ENCODE measurements around the gene MLPH. TPM values are rescaled to one million over a fixed set of nuclear protein-coding genes. Genes with fewer than 3 reads are reported as not detected.
"Not testable (repeated sequence)": the region's sequence is repeated elsewhere in the genome, so short reads cannot be mapped to it uniquely, and the experiment has no call there.

The MLPH gene
- total RNA-seq, 1 experiment from 2014 or later = 7.7 TPM

DNA sequence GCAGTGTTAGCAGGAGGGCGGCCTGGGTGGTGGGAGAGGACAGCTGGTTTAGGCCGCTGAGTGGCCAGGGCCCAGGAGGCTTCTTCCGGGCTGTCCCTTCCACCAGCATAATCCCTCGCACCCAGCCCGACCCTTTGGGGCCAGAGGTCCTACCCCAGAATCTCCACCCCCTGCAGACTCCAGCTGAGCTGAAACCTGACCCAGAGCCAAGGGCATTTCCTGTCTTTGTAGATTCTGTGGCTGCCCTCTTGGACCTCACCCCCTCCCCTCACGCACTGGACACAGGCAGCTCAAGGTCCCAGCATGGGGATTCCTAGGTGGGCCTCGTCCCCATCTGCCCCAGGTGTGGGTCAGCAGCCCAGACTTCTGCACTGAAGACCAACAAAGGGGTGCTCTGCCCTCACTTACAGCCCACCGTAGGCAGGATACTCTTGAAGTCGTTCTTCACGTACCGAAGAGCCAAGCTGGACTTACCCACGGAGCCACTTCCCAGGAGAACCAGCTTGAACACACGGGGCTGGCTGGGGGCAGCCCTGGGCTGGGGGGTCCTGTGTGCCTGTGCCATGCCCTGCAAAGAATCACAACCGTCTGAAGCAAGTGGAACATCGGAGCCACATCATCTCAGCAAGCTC is 98.7 kb downstream of the MLPH start:
- no peak for DNase-seq (ENCODE audit: low spot score)

DNA sequence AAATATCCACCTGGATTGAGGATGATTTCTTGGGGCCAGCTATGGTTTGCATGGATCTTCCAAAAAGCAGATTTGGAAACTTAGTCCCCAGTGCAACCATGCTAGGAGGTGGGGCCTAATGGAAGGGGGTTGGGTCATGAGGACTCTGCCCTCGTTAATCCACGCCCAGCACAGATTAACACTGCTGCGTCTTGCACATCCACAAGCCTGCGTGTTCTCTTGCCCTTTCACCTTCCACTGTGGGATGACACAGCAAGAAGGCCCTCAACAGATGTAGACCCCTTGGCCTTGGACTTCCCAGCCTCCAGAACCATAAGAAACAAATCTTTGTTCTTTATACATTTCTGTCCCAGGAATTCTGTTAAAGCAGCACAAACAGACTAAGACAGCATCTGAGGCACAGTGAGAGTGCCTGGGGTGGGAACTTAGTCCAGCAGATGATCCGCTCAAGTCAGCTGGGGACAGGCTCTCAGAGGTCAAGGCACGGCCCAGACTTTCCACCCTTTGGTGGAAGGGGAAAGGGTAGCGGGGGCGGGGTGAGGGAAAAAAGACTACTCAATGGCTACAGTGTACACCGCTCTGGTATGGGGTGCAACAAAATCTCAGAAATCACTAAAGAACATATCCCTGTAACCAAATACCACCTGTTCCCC is 101.1 kb downstream of the MLPH start:
- DNase-seq (ENCODE audit: low spot score) = no peak

DNA sequence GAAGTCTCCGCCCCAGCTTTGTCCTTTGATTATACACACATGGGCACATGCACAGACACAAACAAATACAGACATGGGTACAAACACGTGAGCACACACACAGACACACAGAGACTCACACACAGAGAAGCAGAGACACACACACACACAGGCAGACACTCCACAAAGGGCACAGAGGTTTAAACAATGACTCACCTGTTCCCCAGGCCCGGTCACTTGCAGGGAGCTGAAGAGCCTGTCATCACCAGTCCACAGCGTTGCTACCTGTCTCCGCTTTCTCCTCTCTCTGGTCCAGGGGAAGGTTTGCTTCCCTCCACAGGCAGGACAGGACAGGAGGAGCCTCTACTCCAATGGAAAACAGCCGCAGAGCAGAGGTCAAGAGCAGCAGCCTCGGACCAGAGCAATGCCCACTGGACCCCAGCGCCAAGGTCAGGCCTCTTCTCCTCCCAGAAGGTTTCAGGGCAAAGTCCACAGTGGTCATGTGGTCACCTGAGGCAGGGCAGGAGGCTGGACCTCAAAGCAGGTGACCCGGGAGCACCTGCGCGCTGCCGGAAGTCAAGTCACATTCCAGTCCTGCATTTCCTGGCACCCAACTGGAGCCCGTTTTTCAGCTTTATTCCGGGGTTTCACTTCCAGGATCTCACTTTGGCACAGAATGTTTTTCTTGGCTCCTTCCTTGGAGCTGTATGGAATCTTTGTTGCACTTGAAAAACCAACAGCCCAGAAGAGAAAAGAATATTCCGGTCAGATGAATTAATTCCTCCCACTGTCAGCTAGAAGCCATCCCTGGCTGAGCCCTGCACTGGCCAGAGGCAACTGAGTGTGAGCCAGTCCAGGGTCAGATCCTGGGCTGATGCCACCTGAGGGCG is 103.5 kb downstream of the MLPH start, which contains the start of gene RAB17:
RAB17 (minus strand) TSS at position 463 of the 869 bp plus-strand sequence. CDS start 4,580 bp downstream, outside the sequence.
- DNase-seq (ENCODE audit: low spot score) = no peak

DNA sequence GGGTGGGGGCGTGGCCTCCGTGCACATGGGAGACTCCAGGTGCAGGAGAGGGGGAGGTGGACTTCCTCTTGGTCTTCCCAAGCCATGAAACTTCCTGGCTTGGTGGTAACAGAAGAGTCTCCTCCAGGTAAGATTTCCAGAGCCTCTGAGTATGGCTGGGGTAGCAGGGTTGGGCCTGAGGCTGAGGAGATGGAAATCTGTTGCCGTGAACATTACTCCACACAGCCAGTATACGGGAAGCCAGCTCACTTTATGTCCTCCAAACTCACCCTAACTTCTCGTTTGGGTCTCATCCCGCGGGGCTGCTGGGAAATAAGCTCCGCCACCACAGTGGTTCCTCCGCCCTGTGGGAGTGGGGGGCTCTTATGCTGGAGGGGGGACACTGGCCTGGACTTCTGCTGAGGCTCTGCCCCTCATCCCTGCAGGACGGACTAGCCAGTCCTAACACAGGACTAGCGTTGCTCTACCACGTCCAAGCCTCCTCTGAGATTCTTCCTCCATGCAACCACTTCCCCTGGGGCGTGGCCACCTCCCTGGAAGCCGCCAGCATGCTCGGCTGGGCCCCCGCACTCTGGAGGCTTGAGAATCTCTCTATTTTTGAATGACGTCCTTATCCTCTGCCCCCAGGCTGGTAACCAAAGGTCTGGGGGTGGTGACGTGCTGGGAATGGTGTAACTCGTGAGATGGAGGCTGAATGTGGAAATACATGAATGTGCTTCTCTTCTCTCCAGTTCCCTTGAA is 104.3 kb downstream of the MLPH start:
- DNase-seq (ENCODE audit: low spot score) = no peak

DNA sequence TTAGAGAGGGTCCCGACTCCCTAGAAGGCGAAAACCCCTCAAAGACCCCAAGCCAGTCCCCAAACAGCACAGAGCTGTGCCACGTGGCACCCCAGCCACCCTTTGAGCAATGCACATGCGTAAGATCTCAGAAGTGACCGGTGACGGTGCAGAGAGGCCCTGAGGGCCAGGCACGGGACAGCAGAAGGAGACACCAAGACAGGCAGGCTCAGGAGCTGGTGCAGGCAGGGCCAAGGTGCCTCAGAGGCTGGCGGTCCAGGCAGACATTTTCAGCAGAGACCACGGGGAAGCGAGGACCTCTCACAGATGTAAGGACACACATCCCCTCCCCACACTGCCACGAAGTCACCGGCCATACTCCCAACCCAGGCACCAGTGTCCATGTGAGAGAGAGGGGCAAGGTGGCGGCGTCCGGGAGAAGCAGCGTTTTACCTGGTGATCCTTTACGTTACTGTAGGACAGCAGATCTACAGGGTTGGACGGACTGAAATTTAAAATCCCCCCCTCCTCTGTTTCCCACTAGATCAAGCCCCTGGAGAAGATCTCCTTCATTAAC is 105.5 kb downstream of the MLPH start:
- DNase-seq (ENCODE audit: low spot score) = no peak

DNA sequence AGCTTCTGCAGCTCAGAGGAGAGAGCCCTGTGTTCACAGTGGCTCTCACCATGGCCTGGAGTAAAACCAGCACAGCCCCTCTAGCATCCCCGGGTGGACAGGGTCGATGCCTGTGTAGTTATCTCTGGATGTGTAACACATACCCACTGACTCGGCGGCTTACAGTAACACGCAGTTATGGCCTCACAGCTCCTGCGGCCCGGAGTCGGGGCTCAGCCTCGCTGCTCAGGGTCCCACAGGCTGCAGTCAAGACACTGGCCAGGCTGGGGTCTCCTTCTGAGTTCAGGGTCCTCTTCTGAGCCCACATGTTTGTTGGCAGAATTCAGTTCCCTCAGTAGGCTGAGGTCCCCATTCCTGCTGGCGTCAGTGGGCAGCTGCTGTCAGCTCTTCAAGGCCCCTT is 106.0 kb downstream of the MLPH start:
- no peak for DNase-seq (ENCODE audit: low spot score)

DNA sequence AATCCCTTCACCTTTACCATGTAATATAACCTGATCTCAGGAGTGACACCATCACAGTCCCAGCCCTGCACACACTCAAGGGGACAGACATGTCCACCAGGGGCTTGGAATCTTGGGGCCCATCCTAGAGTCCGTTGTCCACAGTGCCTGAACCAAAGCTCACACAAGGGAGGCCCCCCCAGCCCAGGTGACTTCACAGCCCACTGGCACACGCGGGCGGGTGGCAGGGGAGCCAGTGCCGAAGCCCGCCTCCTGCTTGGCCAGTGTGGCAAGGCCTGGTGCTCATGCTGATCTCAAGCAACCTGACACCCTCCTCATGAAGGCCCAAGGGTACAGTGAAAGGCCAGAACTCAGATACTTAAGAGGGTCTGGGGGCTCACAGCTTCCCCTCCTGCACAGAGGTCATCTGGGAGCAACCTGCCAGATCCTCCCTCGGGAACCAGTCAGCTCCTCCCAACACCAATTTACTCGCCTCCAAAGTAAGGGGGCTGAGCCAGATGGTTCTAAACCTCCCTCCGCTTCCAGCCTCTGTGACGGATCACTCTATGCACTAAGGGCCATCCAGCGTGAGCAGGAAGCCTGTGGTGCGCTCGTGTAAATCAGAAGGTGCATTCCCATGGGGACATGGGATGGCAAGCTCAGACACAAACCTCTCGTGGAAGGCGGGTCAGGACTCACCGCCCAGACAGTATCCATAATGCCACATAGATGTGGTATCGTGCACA is 106.7 kb downstream of the MLPH start:
- DNase-seq (ENCODE audit: low spot score) = no peak

DNA sequence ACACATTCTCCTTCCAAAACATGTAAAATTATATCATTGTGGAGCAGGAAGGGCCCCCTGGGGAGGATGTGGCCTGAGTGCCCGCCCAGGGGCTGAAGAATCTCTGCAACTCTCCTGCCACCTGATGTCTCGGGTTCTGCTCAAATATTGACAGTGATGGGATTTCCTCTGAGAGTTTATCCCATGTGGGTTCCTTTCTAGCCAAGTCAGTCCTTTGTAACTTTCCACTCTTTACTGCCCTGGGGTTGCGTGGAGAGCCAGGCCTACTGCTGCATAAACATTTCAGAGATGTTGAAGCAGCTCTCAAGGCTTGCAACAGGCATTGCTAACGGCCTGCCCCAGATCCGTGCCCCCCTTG is 107.4 kb downstream of the MLPH start:
- DNase-seq (ENCODE audit: low spot score) = no peak

DNA sequence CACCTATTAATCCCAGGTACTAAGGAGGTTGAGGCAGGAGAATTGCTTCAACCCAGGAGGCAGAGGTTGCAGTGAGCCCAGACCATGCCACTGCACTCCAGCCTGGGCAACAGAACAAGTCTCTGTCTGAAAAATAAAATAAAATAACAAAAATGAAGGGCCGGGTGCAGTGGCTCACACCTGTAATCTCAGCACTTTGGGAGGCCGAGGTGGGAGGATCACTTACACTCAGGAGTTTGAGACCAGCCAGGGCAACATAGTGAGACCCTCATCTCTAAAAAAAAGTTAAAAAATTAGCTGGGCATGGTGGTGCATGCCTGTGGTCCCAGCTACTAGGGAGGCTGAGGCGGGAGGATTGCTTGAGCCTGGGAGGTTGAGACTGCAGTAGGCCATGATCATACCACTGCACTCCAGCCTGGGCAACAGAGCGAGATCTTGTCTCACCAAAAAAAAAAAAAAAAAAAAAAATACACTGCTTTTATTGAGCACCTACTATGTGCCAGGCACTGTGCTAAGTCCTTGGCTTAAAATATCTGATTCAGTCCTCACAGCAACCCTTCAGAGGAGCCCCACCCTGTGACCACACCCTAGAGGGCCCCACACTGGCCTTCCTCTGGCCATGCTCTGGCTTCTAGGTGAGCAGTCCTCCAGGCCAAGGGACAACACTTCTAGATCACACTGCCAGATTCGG is 108.9 kb downstream of the MLPH start:
- DNase-seq (ENCODE audit: low spot score) = not testable (repeated sequence)

DNA sequence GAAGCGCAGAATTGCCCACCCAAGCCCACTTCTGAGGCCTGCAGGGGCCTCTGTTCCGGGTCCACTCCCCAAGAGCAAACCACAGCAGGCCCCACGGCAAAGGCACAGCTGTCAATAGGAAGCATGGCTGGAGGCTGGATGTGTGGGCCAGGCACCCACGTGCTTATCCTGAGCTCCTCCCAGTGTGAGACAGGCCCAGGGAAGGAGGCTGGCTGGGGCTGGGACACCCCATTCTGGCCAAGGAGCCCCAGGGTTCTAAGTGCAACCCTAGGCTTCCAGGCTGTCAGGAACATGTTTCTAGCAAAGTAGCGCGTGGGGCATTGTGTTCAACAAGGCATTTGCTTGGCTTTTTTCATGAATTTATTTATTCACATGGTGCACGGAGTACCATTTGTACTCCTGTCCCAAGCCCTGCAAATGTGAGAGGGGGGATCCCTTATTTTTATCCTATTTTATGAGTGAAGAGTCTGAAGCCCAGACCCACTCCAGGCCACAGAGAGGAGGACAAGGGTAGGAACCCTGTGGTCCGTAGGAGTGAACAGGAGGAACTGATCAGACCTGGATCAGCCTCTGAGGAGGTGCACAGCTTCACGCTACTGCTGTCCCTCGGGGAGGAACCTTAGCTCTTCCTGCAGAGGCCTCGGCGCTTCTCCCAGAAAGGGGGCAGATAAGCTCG is 109.6 kb downstream of the MLPH start:
- no peak for DNase-seq (ENCODE audit: low spot score)

DNA sequence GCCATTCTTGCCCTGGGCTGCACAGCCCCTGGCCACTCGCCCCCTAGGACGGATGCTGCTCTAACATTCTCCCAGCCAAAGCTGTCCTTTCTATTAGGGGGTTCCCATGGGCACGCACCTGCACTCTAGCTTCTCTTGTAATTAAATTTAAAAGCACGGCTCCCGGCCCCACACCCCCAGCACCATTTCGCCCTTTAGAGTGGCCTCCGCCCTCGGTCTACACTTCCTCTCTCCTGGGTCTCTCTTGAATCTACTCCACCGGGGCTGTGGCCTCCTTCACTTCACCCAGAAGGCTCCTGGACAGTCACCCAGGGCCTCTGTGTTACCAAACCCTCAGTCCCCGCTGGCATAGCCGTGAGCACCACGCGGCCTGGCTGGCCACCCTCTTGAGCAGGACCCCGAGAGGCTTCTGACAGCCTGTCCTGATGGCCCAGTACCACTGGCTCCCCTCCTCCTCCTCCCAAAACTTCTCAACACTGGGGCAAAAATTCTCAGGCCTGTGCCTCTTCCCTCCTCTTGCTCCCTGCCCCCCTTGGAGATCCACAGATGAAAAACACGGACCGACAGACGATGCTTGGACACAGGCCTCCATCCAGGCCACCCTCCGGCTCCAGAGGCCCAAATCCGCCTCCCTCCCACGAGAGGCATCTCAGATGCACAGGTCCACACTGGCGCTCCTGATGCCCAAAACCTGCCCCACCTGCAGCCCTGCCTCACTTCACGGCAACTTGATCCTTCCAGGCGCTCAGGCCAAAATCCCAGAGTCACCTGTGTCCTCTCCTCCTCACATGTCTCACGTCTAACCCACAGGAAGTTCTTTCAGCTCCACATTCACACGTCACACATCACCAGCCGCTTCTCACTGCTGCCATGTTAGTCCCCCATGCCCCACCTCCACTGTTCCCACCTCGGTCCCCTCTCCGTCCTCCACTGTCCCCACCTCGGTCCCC is 110.4 kb downstream of the MLPH start:
- no peak for DNase-seq (ENCODE audit: low spot score)

DNA sequence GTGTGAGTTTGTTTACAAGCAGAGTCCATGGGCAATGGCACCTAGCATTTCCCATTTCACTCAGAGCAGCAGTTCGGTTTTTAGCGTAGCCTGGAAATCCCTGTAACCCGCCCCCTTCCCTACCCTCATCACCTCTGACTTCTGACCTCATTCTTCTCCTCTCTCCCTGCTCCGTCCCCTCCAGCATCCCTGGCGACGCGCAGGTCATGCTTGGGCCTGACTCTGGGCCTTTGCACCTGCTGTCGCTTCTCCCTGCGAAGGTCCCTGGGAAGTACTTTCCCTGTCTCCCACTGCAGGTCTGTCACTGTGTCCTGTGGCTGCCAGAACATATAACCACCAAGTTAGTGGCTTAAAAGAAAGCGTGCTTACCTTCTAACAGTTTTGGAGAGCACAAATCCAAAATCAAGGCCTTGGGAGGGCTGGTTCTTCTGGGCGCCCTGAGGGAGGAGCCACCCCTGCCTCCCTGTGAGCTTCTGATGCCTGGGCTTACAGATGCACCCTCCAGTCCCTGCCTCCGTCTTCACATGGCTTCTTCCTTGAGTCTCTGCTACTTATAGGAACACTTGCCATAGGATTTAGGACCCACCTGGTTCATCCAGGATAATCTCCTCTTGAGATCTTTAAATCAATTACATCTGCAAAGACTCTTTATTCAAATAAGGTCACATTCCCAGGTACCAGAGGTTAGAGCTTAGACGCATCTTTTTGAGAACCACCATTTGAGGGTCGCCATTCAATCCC is 111.6 kb downstream of the MLPH start:
- DNase-seq (ENCODE audit: low spot score) = no peak

DNA sequence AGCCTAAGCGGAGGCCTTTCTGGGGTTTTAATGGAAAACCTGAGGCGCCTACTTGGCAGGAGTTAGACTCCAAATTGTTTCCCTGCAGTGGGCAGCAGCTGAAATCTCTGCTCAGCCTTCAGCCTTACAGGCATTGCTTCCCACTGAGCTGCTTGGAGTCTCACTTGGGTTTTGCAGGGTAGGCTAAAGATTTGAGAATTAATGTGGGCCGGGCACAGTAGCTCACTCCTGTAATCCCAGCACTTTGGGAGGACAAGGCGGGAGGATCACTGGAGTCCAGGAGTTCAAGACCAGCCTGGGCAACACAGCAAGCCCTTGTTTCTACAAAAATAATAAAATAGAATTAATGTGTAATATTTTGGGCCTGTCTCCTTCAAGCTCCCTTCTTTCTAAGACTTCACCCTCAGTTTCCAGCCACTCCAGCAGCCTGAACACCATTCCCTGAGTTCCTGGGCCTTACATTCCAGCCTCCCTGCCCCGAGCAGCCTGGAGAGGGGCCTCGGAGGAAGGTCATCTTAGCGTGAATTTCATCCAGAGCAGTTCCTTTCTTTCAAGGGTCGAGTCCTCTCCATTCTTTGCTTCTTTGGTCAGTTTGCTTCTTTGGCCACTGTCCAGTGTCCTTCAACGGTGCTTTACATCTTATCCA is 112.5 kb downstream of the MLPH start:
- DNase-seq (ENCODE audit: low spot score) = no peak

DNA sequence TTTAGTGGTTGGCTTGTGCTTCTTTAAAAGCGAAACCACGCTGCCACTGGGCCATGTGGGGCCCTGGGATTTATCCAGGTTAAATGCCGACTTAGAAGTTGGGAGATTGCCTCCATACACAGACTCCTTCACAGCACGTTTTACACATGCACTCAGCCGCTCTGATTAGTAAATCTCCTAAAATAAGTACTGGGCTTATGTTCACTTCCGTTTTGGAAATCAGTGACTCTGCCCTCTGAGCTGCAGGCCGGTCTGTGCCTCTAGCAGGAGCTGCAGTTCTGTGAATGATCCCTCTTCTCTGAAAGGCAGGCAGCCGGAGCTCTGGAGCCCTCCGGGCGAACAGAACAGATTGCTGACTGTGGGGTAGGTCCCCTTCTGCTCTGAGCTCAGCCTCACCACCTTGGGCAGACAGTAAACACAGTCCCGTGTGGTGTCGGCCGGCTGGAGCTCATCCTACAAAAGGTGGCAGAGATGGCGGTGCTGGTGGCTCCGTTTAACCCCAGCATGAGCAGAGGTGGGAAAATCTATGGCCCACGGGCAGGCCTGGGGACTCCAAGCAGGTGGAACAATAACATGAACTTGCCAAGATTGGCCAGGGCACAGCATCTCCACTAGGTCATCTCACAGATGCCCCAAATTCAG is 113.3 kb downstream of the MLPH start:
- no peak for DNase-seq (ENCODE audit: low spot score)

DNA sequence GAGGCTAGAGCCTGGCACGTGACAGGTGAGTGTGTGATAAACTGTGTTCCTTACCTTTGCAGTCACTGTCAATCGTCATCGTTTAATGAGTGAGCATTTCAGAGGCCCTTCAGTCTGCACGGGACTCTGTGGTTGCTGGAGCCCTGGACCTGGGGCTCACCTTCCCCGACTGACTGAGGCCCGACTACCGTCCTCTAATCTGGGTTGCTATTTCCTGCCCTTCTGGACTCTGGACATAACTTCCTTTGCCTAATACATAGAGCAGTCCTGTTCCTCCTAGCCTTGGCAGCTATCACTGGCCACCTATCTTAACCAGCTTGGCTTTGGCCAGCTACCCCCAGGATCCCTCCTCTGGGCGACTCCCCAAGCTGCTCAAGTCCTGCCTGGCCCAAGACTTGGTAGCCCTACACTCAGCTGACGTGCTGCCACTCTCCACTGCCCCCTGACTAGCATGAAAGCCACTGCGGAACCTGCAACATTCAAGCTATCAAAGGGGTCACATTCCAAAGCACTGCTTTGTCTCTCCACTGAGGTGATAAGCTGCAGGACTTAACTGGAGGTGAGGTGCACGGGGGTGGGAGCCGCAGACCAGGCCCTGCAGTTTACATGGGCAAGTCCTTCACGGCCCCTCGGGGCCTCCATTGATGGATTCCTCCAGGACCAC is 114.5 kb downstream of the MLPH start:
- DNase-seq (ENCODE audit: low spot score) = no peak

DNA sequence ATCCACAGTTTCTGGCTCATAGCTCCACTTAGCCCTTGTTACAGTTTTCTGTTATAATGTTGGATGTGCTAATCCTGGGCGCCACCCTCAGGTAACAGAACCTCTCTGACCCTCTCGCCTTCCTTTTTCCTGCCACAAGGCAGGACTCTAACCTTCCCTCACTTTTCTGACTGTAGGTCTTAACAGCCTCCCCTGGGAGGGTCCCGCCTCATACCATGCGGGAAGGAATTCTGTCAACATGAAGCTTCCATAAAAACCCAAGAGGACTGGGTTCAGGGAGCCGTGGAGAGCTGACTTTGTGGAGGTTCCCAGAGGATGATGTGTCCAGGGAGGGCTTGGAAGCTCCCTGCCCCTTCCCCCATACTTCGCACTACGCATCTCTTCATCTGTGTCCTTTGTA is 115.4 kb downstream of the MLPH start:
- no peak for DNase-seq (ENCODE audit: low spot score)
